Endothelial cell of umbilical vein (primary cell): Measurements from ENCODE around the gene RAB3GAP2. TPM values are rescaled to one million over a fixed set of nuclear protein-coding genes. Genes with fewer than 3 reads are reported as not detected.

Experiments
- BruUV-seq: library from RNA; stranded (reverse); fragments of 400-500 nt; replicated peaks from 2 replicates; lab custom pipeline; 2021; lab: Mats Ljungman, UMichigan
- CTCF ChIA-PET: fragments of 300-600, 350-600 bp; sonication (Branson Sonifier 250); formaldehyde crosslinking; loops from one replicate; lab custom pipeline; 2021; ENCODE audit warnings: antibody characterized with exemption, inconsistent platforms; lab: Charles Lee
- POLR2A ChIA-PET: fragments of 300-600, 350-600 bp; sonication (Branson Sonifier 250); formaldehyde crosslinking; loops from one replicate; lab custom pipeline; 2021; ENCODE audit warnings: antibody characterized with exemption, inconsistent platforms; lab: Charles Lee
- DNase-seq: peaks from one replicate; pipeline ENCODE4 v3.0.0-alpha.2; 2011; ENCODE audit warnings: low read depth, low spot score
- FAIRE-seq: peaks from 2 replicates; lab custom pipeline; 2011; peaks lifted over from hg19 to GRCh38; lab: Jason Lieb, UNC
- H2AFZ ChIP-seq: 2 replicates; pipeline ENCODE4 v1.6.0; 2012; ENCODE audit warnings: low read depth, low read length, control low read depth, inconsistent platforms
- H3K27ac ChIP-seq: 2 replicates; pipeline ENCODE4 v1.5.1; 2011; ENCODE audit warnings: low read depth, mild to moderate bottlenecking, control low read depth, low read length, moderate library complexity; ENCODE audit not compliant: insufficient read depth
- H3K27me3 ChIP-seq, 2 experiments: 2 replicates each; pipeline versions ENCODE4 v1.6.0 to v1.6.1; 2011; ENCODE audit warnings: low read length in 2 of 2, mixed read lengths in 1 of 2; ENCODE audit not compliant: control insufficient read depth in 2 of 2, insufficient read depth in 2 of 2
- H3K36me3 ChIP-seq, 2 experiments: 2 replicates in 1 of 2; 3 replicates in 1 of 2; pipeline ENCODE4 v1.5.1; 2011; ENCODE audit warnings: low read length in 2 of 2, mild to moderate bottlenecking in 1 of 2, moderate library complexity in 1 of 2; ENCODE audit not compliant: control insufficient read depth in 2 of 2, insufficient read depth in 2 of 2; ENCODE audit errors: extremely low read depth in 1 of 2
- H3K4me1 ChIP-seq: 3 replicates; pipeline ENCODE4 v1.5.1; 2011; ENCODE audit warnings: mild to moderate bottlenecking, low read length; ENCODE audit not compliant: control insufficient read depth, insufficient read depth; ENCODE audit errors: extremely low read depth
- H3K4me2 ChIP-seq: 2 replicates; pipeline ENCODE4 v1.6.1; 2011; ENCODE audit warnings: low read length, control low read depth, mixed read lengths; ENCODE audit not compliant: insufficient read depth
- H3K4me3 ChIP-seq, 3 experiments: fragments of 200-600 bp in 1 of 3; sonication (generic), shearing (Covaris generic) in 1 of 3; replicated peaks in 1 of 3; 2 replicates each; pipeline ENCODE4 v1.5.1; 2011 to 2016; ENCODE audit warnings: control low read depth in 3 of 3, low read length in 3 of 3, mild to moderate bottlenecking in 2 of 3, inconsistent platforms in 1 of 3, low read depth in 1 of 3, moderate library complexity in 1 of 3; ENCODE audit not compliant: insufficient read depth in 1 of 3
- H3K79me2 ChIP-seq: 2 replicates; pipeline ENCODE4 v1.6.0; 2012; ENCODE audit warnings: low read length, inconsistent platforms; ENCODE audit not compliant: control insufficient read depth, insufficient read depth
- H3K9ac ChIP-seq: replicated peaks from 2 replicates; pipeline ENCODE3; 2011; ENCODE audit warnings: low read length, control low read depth; ENCODE audit not compliant: insufficient read depth; ENCODE audit errors: extremely low read depth
- H3K9me1 ChIP-seq: replicated peaks from 3 replicates; pipeline ENCODE4 v1.6.0; 2011; ENCODE audit warnings: mild to moderate bottlenecking, low read length; ENCODE audit not compliant: control insufficient read depth, insufficient read depth; ENCODE audit errors: extremely low read depth
- H3K9me3 ChIP-seq: replicated peaks from 2 replicates; pipeline ENCODE4 v1.5.1; 2012; ENCODE audit warnings: low read length, inconsistent platforms; ENCODE audit not compliant: control insufficient read depth, insufficient read depth
- H4K20me1 ChIP-seq: replicated peaks from 2 replicates; pipeline ENCODE3; 2011; ENCODE audit warnings: mild to moderate bottlenecking, low read length; ENCODE audit not compliant: control insufficient read depth, insufficient read depth; ENCODE audit errors: extremely low read depth
- EZH2 ChIP-seq: IDR thresholded peaks from 2 replicates; pipeline ENCODE4 v1.6.1; 2012; ENCODE audit warnings: borderline replicate concordance, low read depth, mild to moderate bottlenecking, moderate library complexity, low read length, inconsistent platforms; ENCODE audit not compliant: severe bottlenecking
- FOS ChIP-seq: IDR thresholded peaks from 2 replicates; pipeline ENCODE4 v1.6.1; 2011; ENCODE audit warnings: mild to moderate bottlenecking, low read length, moderate library complexity, borderline replicate concordance; ENCODE audit not compliant: insufficient read depth
- GATA2 ChIP-seq: IDR thresholded peaks from 2 replicates; pipeline ENCODE4 v1.7.0; 2011; ENCODE audit warnings: low read depth, mild to moderate bottlenecking, moderate library complexity, mixed read lengths, low read length; ENCODE audit not compliant: insufficient read length, insufficient read depth
- JUN ChIP-seq: IDR thresholded peaks from 2 replicates; pipeline ENCODE4 v1.6.1; 2011; ENCODE audit warnings: borderline replicate concordance, low read depth; ENCODE audit not compliant: insufficient read length, insufficient read depth
- MYC ChIP-seq: IDR thresholded peaks from one replicate; pipeline ENCODE4 v1.6.1; 2011; ENCODE audit warnings: mild to moderate bottlenecking, low read depth, low read length
- POLR2A ChIP-seq: IDR thresholded peaks from 2 replicates; pipeline ENCODE4 v1.6.1; 2012; ENCODE audit warnings: low read depth, mild to moderate bottlenecking, control low read depth, low read length
- POLR2AphosphoS5 ChIP-seq: IDR thresholded peaks from 2 replicates; pipeline ENCODE4 v1.6.1; 2012; ENCODE audit warnings: low read depth, mild to moderate bottlenecking, control low read depth, low read length, moderate library complexity; ENCODE audit not compliant: insufficient read depth
- dilution Hi-C: fragments of 300-500 bp; cut with MboI; formaldehyde crosslinking; loops from one replicate; pipeline ENCODE4 v1.15.0; 2019; ENCODE audit warnings: low sequenced_read_pairs; ENCODE audit not compliant: extremely low pct_ligation_motif_present
- intact Hi-C: fragments of 100-400 bp; cut with micrococcal nuclease; formaldehyde crosslinking; loops from one replicate; pipeline ENCODE4 v1.10.0; 2022
- polyA plus RNA-seq, 4 experiments: library from polyadenylated mRNA; depleted of rRNA in 3 of 4; stranded (reverse) in 3 of 4; unstranded in 1 of 4; fragments of >200 nt; gene quantifications; 2 replicates each; pipeline versions ENCODE4 v1.2.1 to v1.2.3, GENCODE V29; 2011 to 2012; ENCODE audit warnings: missing spikeins in 1 of 4
- total RNA-seq: library from RNA; stranded (reverse); gene quantifications from 2 replicates; pipeline ENCODE4 v1.2.3, GENCODE V29; 2021
- TF ChIP-seq, protein P1 (sequence below), 2 donors: IDR thresholded peaks; 1 replicate in 1 of 2; 2 replicates in 1 of 2; pipeline ENCODE4 v1.5.1; 2011; ENCODE audit warnings: low read length in 2 of 2, mild to moderate bottlenecking in 2 of 2, moderate library complexity in 2 of 2, control low read depth in 1 of 2, inconsistent platforms in 1 of 2, low read depth in 1 of 2; ENCODE audit not compliant: insufficient read depth in 1 of 2; ENCODE audit errors: extremely low read depth in 1 of 2
- TF ChIP-seq, protein P2 (sequence below): IDR thresholded peaks from 2 replicates; pipeline ENCODE4 v1.6.1; 2011; ENCODE audit not compliant: insufficient read depth, insufficient read length

The RAB3GAP2 gene
- total and polyA plus RNA-seq, 2 donors (not counting 3 experiments of a cell fraction or from before 2014, with no cell fraction given): 11.1 to 37.4 TPM

DNA sequence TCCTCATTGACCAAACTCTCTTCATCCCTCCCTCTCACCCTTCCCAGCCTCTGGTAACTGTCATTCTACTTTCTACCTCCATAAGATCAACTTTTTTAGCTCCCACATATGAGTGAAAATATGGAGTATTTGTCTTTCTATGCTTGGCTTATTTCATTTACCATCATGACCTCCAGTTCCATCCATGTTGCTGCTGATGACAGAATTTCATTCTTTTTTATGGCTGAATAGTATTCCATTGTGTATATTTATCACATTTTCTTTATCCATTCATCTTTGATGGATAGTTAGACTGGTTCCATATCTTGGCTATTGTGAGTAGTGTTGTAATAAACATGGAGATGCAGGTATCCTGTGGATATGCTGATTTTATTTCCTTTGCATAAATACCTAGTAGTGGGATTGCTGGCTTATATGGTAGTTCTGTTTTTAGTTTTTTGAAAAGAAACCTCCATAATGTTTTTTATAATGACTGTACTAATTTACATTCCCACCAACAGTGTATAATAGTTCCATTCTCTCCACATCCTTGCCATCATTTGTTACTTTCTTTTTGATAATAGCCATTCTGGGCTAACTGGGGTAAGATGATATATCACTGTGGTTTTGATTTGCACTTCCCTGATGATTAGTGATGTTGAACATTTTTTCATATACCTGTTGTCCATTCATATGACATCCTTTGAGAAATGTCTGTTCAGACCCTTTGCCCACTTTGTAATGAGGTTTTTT is 142.6 kb downstream of the RAB3GAP2 start:
- H3K9ac ChIP-seq: no peak overlapping the region
- no peaks in the 10 kb centered on the region for H4K20me1 ChIP-seq
- POLR2A ChIA-PET: no interaction called here
- peaks cover 4 to 5% of the 10 kb centered on the region in 2 experiments for H3K36me3 ChIP-seq
- H3K4me2 ChIP-seq: no peak overlapping the region
- no peaks in the 10 kb centered on the region for H3K9me1 ChIP-seq
- no peak for TF ChIP-seq MYC
- TF ChIP-seq, protein P1, sequence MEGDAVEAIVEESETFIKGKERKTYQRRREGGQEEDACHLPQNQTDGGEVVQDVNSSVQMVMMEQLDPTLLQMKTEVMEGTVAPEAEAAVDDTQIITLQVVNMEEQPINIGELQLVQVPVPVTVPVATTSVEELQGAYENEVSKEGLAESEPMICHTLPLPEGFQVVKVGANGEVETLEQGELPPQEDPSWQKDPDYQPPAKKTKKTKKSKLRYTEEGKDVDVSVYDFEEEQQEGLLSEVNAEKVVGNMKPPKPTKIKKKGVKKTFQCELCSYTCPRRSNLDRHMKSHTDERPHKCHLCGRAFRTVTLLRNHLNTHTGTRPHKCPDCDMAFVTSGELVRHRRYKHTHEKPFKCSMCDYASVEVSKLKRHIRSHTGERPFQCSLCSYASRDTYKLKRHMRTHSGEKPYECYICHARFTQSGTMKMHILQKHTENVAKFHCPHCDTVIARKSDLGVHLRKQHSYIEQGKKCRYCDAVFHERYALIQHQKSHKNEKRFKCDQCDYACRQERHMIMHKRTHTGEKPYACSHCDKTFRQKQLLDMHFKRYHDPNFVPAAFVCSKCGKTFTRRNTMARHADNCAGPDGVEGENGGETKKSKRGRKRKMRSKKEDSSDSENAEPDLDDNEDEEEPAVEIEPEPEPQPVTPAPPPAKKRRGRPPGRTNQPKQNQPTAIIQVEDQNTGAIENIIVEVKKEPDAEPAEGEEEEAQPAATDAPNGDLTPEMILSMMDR (IDR thresholded peaks at IDR 0.05; ENCODE audit: extremely low read depth in 1 of 2, insufficient read depth in 1 of 2, low read depth in 1 of 2, low read length in 2 of 2): no peak
- no peak for TF ChIP-seq POLR2AphosphoS5
- no peak for TF ChIP-seq POLR2A
- no peak for TF ChIP-seq EZH2
- no peak for TF ChIP-seq GATA2
- TF ChIP-seq JUN: no peak
- TF ChIP-seq FOS: no peak
- TF ChIP-seq, protein P2, sequence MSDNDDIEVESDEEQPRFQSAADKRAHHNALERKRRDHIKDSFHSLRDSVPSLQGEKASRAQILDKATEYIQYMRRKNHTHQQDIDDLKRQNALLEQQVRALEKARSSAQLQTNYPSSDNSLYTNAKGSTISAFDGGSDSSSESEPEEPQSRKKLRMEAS: no peak
- H3K79me2 ChIP-seq: no peaks in the 10 kb centered on the region
- no peak overlapping the region for H3K4me3 ChIP-seq
- no peak for DNase-seq
- FAIRE-seq: no peak
- H3K27ac ChIP-seq: no peak overlapping the region
- no peak overlapping the region for H2AFZ ChIP-seq
- no peaks in the 10 kb centered on the region for H3K27me3 ChIP-seq
- CTCF ChIA-PET: interaction anchor here (1.3 kb wide), 1 partner anchor 16 kb away, joined by 3 read pairs; no protein-coding TSS in a partner anchor
- H3K9me3 ChIP-seq: no peaks in the 10 kb centered on the region
- no TSS peak for BruUV-seq
- dilution Hi-C loops: no loop called here
- intact Hi-C loops: no loop called here
- no peaks in the 10 kb centered on the region for H3K4me1 ChIP-seq
